Ammon's horn (tissue), 1 donor: ENCODE data around the gene DLG2.

Experiments
- DNase-seq: peaks from one replicate; pipeline ENCODE4 v3.0.0-alpha.2; 2016; ENCODE audit warnings: low spot score

The DLG2 gene

GRCh38 chr11:83998921-83999320 is 1628.2 kb downstream of the DLG2 start:
- no peak for DNase-seq

GRCh38 chr11:83990160-83990733 is 1636.9 kb downstream of the DLG2 start:
- peak; percentile 79 for DNase-seq

GRCh38 chr11:83982825-83983224 is 1644.3 kb downstream of the DLG2 start:
- DNase-seq: peak; percentile 21

- DNase-seq: no peak
Observed at GRCh38 chr11:83979593-83979992, 1647.6 kb downstream of the DLG2 start.

GRCh38 chr11:83978942-83979341 is 1648.2 kb downstream of the DLG2 start:
- no peak for DNase-seq

GRCh38 chr11:83976086-83976485 is 1651.1 kb downstream of the DLG2 start:
- DNase-seq: no peak

DNA sequence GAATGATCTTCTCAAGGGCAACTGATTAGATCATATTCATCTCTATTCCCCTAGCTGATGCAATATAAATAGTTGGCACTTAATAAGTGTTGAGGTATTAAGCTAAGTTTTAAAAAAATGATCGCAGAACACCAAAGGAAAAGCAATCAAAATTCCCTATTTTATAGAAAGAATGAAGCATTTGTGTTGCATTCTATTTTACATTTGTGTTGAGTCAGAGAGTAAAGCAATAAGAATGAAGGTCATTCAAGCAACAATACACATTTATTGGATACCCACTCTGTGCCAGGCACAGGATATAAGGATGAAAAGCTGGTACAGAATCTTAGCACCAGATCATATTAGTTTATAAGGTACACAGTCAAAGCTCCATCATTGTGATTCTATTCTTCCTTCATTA is 1654.6 kb downstream of the DLG2 start:
- no peak for DNase-seq

DNA sequence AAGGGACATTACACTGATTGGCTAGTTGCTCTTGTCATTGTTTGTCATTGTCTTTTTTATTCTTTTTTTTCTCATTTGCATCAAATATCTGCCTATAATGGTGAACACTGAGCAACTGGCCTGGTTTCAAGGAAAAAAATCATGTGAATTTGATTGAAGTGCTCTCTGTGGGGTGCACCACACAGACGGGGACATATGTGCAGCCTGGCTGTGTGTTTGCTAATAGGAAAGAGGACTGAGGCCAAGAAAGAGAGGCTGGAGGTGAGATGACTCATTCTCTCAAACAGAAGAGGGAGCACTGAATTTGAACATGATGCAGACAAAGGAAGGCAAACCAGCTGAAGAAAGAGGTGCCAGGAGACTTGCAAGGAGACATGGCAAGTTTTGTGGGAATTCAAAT is 1656.1 kb downstream of the DLG2 start:
- DNase-seq: peak; percentile 78

GRCh38 chr11:83970061-83970671 is 1657.0 kb downstream of the DLG2 start:
- DNase-seq: peak; percentile 40

DNA sequence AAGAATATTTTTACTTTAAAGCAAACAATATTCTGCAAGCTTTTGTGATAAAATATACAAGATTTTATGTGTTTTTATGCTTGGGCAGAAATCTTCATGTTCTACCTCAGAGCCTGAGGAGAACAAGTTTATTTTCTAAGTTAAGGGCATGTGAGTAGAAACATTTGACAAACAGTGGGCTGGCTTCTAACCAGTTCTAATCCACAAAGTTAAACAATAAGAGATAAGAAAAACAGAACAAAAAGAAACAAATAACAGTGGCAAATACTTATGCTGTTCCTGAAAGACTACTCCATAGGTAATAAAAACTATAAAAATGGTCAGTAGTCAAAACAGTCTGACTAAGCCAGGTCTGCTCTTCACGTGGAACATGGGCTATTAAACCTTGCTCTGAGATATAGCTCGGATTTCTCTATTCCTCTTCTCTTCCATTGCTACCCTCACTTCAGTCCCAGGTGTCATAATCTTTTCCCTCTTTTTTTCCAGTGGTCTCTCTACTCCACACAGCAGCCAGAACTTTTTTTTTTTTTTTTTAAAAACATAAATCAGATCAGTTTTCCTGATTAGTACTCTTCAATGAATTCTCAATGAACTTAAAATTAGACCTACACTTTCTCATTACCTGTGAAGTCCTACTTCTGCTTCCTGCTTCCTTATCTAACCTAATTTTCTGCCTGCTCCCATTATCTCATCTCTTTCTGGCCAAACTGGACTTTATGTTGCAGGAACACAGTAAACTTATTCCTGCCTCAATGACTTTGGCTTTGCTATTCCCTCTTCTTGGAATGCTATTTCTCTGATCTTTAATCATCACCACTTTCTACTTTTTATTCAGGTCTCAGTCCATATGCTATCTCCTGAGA is 1669.9 kb downstream of the DLG2 start:
- no peak for DNase-seq

- no peak for DNase-seq
Observed at GRCh38 chr11:83956119-83956697, 1670.9 kb downstream of the DLG2 start.

DNA sequence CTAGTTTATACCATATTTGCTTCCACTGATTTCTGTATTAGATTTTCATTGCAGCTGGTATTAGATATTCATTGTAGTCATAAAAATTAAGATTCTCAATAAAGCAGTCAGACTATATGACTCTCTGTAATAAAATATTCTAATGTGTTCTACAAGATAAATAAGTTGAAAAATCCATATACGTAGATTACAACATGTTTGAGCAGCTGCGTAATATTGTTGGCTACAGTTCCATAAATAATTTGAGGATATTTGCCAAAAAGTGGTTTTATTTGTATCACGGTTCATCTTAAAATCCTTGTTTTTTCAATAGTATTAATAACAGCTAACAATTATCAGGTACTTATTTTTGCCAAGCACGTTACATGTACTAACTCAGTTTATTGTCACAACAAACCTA is 1672.4 kb downstream of the DLG2 start:
- no peak for DNase-seq

- DNase-seq: no peak
Observed at GRCh38 chr11:83951521-83951920, 1675.6 kb downstream of the DLG2 start.

- no peak for DNase-seq
Observed at GRCh38 chr11:83948200-83948599, 1678.9 kb downstream of the DLG2 start.

DNA sequence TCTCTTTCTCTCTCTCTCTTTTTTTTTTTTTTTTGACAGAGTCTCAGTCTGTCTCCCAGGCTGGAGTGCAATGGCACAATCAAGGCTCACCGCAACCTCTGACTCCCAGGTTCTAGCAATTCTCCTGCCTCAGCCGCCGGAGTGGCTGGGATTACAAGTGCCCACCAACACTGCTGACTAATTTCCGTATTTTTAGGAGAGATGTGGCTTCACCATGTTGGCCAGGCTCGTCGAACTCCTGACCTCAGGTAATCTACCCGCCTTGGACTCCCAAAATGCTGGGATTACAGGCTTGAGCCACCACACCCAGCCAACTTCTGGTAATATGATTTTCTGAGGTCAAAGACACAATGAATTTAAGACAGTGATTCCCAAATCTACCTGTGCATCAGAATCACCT is 1681.2 kb downstream of the DLG2 start:
- no peak for DNase-seq

DNA sequence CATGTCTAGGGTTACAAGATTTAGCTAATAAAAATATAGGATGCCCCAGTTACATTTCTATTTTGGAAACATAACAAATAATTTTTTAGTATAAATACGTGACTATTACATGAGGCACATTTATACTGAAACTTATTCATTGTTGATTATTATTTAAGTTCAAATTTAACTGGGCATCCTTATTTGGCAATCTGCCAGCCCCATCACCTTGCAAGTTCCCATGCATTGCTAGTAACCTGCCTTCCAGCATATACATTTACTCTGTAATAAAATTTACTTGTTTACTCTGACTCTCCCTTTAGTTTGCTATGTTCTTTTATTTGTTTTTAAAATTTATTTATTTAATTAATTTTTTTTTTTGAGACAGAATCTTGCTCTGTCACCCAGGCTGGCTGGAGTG is 1686.1 kb downstream of the DLG2 start:
- DNase-seq: no peak

GRCh38 chr11:83938148-83938547 is 1689.0 kb downstream of the DLG2 start:
- no peak for DNase-seq

GRCh38 chr11:83933008-83933407 is 1694.1 kb downstream of the DLG2 start:
- no peak for DNase-seq

DNA sequence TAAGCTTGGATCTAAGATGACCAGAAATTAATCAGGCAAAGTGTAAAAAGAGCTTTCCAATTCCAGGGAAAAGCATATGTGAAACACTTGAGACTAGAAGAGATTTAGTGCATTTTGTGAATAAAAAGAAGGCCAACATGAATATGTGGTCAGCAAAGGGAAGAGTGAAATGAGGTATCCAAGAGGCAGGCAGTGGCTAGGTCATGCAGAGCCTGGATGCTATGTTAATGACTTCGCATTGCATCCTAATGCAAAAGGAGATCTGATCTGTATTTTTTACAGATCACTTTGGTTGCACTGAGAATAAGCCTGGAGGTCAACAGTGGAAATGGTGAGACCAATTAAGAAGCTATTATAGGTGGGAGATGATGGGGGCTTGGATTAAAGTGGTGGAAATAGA is 1699.7 kb downstream of the DLG2 start:
- no peak for DNase-seq

- no peak for DNase-seq
Observed at GRCh38 chr11:83924795-83925542, 1702.2 kb downstream of the DLG2 start.

DNA sequence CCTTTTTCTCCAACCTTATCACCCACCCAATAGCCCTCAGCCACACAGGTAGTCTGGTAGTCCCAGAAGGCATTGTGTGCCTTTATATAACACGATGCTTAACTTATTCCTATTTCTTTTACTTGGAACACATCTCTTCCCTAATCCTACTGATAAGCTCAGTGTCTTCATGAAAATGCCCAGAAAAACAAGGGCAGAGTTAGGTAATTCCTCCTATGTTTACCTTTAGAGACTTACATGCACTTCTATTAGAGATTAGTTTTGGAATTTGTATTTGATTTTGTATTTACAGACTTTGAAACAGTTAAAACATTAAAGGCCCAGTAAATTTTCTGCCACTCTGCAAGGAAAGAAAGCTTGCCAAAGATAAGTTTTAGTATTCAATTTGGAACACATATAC is 1703.2 kb downstream of the DLG2 start:
- DNase-seq: no peak

GRCh38 chr11:83922953-83923352 is 1704.2 kb downstream of the DLG2 start:
- no peak for DNase-seq
